Activated T-cell treated with anti-CD3 and anti-CD28 coated beads for 48 hours (primary cell): ENCODE measurements around the gene NPW.

Source experiments
- DNase-seq: peaks from one replicate; pipeline ENCODE4 v3.0.0-alpha.2; 2020; ENCODE audit warnings: low read depth

Gene NPW

DNA sequence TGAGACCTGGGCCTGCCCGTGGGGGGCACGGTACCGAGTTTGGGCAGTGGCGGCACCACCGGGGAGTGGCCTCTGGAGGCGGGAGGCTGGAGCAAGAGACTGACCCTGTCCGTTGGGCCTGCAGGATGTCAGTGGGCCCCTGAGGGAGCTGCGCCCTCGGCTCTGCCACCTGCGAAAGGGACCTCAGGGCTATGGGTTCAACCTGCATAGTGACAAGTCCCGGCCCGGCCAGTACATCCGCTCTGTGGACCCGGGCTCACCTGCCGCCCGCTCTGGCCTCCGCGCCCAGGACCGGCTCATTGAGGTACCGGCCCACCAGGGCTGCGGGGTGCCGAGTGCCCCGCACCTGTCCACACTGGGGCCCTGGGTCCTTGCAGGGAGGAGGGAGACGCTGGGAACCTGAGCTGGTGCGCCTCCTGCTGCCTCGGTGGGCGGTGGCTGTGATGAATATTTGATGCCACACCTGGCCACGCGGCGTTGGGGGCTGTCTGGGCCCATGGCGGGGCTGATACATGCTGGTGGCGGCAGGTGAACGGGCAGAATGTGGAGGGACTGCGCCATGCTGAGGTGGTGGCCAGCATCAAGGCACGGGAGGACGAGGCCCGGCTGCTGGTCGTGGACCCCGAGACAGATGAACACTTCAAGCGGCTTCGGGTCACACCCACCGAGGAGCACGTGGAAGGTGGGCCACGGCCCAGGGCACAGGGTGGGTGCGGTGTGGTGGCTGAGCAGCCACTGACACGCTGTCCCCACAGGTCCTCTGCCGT lies 16.8 kb downstream of the NPW start:
- no peak for DNase-seq

DNA sequence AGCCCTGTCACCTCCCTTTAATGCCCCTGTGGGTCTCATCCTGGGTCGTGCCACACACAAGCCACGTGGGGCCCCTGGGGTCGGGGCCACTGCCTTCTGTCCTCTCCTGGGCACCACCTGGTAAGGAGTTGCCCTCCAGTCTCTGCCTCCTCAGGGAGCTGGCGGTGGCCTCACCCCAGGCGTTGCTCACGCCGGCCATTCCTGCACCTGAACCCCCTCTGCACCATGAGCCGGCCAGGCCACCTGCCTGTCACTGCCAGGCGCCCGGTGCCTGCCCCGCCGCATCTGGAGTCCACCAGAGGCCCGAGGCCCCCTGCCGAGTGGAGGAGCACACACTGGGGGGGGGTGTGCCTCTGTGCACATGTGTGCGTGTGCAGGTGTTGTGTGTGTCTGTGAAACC lies 17.5 kb downstream of the NPW start:
- DNase-seq: no peak

DNA sequence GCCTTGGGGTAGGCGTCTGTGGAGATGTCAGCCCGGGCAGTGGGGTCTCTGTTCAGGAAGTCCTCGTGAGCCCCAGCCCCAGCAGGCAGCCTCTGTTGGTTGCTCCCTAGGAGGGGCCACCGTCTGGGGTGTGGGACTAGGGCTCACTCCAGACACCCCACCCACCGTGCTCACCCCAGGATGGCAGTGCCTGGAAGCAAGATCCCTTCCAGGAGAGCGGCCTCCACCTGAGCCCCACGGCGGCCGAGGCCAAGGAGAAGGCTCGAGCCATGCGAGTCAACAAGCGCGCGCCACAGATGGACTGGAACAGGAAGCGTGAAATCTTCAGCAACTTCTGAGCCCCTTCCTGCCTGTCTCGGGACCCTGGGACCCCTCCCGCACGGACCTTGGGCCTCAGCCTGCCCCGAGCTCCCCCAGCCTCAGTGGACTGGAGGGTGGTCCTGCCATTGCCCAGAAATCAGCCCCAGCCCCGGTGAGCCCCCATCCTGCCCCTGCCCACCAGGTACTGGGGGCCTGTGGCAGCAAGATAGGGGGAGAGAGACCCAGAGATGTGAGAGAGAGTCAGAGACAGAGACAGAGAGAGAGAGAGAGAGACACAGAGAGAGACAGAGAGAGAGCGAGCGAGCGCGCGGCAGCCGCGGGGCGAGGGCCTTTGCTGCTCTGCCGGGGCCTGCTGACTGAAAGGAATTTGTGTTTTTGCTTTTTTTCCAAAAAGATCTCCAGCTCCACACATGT lies 18.2 kb downstream of the NPW start:
- no peak for DNase-seq

DNA sequence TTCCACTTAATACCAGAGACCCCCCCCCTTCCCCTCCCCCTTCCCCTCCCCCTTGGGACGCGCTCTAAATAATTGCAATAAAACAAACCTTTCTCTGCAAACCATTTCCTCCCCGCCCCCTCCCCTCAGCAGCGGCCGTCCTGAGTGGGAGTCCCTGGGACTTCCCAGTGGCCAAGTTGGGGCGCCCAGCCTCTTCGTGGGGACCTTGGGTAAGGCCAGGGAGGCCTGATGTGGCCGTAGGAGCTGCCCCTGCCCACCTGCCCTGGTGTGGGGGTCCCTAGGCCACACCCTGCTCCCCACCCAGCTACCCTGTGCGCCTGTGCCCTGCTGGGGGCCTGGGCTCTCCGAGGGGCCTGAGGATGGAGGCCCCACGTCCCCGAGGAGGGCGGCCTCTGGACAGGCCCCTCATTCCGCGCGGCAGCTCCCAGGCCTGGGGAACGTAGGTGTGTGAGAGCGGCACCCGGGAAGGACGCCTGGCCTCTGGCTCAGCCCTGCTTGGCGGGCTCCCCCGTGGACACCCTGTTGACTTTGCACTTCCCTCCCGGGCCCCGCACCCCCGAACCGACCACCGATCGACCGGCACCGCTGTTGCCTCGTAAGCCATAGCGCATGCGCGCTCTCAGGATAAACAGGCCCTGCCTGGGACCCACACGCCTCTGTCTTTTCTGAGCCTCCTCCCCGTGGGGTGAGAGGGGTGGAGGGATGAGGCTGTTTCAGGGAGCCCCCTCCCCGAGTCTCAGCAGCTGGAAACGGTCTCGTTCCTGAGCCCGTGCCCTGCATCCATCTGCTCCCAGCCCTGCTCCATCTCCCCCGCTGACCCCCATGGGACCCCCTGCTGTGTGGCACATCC lies 19.0 kb downstream of the NPW start:
- no peak for DNase-seq

DNA sequence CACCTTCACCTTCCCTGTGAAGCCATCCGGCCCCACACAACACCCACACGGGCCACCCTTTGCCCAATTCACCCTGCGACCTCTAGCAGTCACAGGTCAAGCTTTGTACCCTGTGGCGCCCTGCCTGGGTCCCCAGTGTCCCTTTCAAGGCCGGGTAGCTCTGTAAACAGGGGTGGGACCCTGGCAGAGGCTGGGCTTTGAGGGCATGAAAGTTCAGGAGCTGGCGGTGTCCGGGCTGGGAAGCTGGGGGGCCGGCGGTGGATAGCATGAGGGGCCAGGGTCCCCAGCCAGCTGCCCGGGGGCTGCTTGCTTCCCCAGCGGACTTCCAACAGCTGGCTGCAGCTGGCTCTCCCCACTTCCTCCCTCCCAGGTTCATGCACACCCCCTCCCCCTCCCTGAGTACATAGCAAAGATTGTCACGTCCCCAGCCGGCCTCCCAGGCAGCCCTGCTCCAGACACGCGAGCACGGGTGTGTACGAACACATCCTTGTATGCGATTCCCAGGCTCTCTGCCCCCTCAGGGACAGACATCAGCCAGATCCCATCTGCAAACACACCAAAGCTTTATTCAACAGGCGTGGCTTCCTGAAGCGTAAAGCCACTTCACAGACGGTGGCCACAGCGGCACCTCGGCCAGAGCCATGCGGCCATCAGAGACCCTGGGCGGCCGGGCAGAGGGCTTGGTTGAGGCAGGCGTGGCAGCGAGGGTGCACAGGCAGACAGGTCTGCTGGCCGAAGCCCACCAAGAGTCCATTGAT lies 19.9 kb downstream of the NPW start:
- DNase-seq: no peak

DNA sequence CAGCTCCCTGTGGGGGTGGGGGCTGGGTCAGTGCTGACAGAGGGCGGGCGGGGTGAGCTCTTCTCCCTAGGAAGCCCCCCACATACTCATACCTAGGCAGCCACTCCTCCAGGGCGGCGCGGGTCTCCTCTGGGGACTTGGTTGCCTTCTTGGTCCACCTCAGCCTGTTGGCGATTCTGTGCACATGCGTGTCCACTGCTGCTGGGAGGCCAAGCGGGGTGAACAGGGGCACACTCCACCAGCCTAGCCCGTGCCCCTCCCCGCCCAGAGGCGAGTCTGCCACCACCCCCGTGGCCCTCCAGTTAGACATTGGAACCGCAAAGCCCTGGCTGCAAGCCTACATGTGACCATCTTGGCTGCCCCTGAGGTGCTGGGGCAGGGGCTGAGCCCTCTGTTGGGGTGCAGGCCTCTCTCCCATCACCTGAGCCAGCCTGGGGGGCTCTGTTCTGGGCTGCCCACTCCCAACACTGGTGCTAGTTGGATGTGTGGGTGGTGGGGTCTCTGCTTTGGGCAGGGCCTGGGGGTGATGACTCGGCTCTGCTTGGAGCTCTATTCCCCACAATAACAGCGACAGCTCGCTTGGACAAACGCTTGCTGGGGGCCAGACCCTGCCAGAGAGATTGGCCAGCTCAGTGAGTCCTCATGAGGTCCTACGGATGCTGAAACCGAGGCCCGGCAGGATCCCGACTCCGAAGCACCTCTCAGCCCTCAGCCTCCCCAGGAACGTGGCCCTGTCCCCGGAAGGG lies 20.6 kb downstream of the NPW start:
- no peak for DNase-seq

DNA sequence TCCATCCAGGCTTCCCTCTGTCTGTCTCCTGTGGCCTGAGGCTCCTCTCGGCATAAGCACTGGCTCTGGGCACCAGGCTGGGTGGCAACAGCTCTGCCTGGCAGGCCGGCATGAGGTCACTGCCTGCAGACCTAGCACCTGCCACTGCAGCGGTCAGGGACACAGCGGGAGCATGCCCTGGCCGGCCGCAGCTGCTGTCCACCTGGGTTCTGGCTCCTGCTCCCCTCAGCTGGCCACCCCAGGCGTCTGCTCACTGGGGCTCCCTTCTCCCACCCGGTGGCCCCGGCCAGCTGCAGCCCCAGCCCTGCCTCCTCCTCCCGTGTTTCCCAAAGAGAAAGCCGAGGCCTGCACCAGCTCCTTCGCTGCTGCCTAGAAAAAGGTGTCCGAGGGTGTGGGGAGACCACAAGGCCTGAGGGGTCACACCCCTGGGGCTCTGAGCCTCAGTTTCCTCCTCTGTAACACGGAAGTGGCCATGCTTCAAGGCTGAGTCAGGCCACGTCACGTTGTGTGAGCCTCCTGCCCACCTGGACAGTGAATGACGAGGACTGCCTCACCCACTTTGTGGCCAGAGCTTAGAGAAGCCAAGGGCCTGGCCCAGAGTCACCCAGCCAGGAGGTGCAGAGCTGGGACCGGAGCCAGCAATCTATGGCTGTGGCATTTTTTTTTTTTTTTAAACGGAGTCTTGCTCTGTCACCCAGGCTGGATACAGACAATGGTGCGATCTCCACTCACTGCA lies 21.4 kb downstream of the NPW start:
- no peak for DNase-seq

DNA sequence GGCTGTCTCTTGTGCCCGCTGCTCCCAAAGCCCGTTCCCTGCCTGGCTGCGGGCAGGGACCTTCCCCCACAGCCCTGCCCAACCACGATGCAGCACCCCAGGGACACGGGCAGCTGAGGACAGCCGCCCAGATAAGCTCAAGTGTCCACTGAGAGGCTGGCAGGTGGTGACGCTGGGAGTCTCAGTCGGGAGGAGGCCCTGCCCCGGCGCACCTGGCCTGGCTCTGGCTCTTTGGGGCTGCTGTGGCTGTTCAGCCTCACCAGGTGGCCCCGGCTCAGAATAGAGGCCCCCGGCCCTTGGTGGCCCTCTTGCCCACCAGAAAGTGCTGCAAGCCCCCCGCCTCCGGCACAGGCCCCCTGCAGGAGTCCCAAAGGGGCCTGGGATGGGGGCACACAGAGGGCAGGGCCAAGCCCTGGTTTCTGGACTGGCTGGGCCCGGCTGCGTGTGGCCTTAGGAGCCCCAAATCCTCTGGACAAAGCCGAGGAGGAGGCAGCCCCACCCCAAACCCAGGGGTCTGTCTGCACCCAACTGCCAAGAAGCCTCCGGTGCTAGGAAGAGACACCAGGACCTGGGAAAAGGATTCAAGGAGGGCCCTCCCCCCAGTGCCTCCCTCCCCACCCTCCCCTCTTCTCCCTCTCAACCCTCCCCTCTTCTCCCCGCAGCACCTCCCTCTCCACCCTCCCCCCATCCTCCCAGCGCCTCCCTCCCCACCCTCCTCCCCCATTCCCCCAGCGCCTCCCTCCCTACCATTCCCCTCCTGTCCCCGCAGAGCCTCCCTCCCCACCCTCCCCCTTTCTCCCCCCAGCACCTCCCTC lies 22.8 kb downstream of the NPW start:
- DNase-seq: no peak

DNA sequence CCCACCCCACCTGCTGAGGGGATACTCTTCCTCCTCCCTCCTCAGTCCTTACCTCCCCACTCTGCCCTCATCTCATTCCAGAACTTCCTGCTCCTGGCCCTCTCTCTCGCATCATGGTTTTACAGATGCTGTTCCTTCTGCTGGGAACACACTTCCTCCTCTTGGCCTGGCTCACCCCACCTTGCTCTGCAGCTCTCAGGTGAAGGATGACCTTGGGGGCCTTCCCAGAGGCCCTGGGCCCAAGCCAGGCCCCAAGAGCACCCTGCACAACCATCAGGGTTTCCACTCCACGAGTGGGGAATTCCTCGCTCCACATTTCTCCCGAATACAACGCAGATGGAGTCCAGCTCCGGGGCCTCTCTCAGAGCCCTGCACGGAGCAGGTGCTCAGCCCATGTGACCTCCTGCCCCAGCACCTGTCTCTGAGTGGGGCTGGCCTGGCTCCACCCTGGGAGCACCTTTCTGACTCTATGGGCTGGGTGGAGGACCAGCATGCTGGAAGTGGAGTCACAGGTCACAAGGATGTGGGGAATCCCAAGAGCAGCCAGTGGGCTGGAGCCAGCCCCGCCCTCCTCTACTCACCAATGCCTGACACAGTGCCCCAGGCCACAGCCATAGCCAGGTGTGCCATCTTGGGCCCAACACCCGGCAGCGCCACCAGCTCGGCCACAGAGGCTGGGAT lies 23.5 kb downstream of the NPW start:
- DNase-seq: no peak

DNA sequence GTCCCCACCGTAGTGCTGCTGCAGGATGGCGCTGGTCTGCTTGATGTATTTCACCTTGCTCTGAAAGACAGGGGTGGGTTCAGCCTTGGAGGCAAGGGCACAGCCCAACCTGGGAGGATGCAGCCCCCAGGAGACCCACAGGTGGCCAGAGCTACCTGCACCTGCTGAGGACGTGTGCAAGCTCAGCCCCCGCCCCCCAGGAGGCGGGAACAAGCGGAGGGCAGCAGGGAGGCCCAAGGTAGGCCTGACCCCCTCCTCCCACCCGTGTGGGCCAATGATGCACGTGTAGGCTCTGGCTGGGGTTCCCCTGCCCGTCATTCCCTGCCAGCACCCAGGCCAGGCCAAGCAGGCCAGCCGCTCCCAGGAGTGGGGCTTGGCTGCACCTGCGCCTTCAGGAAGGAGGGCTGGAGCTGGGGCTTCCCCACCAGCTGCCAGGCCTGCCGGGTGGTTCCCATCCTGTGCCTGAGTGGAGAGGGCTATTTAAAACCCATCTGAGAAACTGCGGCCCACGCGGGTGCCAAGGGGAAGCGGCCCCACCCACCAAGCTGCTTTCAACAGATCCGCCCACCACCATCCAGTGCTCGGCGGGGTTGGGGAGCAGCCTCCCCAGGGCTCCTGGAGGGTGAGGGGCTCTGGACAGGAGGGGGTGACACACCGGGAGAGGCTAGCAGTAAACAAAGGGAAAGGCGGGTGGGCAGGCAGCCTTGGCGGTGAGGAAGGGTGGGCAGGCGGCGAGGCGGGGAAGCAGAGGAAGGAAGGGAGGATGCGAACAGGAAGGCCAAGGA lies 24.3 kb downstream of the NPW start:
- no peak for DNase-seq

DNA sequence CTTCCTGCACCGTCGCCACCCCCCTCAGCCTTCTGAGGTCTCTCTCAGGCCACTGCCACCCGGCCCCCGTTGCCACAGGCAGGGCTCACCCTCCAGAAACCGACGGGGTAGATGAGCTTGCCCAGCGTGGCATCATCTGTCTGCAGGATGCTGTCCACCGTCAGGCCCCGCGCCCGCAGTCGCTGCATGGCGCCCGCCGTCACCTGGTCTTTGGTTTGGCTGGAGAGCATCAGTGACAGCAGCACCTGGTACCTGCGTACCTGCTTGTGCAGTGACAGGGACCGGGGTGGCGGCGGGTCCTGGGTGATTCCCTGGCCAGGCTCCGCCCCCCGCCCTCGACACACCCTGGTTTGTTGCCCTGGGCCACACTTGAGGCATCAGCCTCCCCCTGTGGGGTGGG lies 25.0 kb downstream of the NPW start:
- DNase-seq: no peak

DNA sequence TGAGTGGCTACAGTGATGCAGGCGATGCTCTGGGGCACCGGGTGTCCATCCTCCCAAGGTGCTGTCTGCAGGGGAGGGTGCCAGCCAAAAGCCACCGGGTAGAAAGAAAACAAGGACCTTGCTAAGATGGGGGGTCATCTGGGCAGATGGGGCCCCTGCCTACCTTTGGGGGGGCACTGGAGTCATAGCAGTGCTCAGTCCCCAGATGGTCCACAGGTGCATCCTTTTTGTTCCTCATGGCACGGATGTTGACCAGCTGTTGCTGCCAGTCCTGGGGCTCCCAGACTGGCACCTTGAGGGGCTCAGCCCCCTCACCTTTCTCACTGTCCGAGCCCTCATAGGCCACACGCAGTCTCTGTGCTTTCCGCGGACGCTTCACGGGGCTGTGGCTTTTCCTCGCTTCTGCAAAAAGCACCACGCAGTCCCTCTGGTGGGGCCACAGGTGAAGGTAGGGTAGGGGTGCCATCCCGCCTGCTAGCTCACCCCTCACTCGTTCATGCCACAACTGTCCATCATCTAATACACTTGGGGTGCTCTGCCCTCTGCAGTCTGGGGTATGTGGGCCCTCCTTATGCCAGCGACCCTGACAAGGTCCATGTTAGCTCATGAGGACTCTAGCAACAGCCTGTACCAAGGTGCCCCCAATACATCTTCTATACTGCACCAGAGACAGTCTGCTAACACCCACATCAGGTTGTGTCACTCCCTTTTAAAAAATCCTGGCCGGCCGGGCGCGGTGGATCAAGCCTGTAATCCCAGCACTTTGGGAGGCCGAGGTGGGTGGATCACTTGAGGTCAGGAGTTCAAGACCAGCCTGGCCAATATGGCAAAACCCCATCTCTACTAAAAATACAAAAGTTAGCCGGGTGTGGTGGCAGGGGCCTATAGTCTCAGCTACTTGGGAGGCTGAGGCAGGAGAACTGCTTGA lies 26.6 kb downstream of the NPW start:
- DNase-seq: no peak

DNA sequence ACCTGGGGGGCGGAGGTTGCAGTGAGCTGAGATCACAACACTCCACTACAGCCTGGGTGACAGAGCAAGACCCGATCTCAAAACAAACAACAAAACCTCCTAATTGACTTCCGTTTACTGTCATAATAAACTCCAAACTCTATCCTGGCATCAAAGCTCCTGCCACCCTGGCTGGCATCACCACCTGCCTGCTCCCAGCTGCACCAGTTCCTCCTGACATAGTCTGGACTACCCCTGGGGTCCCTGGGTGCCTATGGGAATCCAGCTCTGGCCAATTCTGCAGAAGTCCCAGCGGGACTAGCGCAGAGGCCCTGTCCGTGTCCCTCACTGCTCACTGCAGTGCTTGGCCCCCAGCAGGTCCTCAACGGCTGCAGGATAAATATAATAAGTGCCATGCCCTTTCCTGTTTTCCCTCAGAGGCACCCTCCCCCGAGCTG lies 27.3 kb downstream of the NPW start:
- no peak for DNase-seq

DNA sequence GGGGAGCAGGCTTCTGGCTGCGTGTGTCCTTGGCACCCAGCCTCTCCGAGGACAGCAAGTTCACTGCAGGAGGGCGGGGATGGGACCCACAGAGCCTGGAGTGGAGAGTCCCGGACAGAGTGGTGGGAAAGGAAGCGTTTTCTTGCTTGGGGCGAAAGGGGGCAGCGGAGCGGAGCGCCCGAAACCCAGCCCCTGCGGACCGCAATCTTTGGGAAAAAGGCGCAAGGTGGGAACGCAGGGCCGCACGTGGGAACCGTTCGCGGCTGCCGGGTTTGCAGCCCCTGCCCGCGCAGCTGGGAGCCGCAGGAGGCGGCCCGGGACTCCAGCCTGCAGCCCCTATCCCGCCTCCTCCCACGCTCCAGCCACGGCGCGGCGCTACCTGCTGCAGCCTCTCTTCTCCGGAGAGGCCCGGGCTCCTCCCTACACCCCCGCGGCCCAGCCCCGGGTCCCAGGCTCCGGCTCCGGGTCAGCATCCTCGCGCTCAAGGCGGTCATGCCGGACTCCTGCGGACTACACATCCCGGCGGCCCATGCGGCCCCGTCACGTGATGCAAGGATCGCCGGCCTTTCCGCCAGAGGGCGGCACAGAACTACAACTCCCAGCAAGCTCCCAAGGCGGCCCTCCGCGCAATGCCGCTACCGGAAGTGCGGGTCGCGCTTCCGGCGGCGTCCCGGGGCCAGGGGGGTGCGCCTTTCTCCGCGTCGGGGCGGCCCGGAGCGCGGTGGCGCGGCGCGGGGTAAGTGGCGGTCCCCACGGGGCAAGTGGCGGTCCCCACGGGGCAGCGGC lies 27.9 kb downstream of the NPW start, which contains the start of the genes NTHL1 and TSC2:
Gene NTHL1 (minus strand): TSS at position 505 of the 786 bp plus-strand sequence. CDS start 11 bp downstream, at position 494.
Gene TSC2 (plus strand): TSS at position 656 of the 786 bp plus-strand sequence. CDS start 631 bp downstream, outside the sequence.
- peak; percentile 95 for DNase-seq

DNA sequence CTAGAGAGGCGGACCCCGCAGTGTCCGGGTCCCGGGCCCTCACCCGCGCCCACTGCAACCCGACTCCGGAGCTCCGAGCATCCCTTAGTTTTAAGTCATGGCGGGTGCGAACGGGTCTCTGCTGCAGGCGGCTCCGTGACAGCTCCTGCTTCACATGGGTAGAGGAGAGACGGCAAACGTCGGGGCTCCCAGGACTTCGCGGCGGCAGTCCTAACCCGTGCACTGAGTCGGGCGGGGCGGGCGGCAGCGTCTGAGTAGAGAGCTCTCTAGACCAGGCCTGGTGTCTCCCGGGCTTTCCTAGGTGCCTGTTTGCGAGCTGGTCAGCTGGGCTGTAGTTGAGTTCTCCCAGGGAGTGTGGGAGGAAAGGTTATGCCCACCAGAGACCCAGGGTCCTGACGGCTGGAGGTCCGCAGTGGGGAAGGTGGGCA lies 28.5 kb downstream of the NPW start:
- no peak for DNase-seq

DNA sequence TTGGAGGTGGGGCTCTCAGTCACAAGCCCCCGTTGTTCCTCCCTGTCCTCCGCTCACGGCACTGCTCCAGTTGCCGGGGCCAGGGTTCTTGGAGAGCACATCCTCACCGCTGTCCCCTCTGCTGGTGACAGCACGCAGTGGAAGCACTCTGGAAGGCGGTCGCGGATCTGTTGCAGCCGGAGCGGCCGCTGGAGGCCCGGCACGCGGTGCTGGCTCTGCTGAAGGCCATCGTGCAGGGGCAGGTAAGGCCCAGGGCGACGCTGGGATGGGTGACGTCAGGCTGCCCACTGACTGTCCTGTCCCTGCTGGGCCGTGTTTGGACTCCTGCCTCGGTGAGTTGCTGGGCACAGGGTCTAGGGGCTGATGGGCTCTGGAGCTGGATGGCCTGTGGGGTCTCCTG lies 33.6 kb downstream of the NPW start:
- no peak for DNase-seq
